Neural cell (in vitro differentiated cells): ENCODE results near the gene TNIP1. TPM values are rescaled to one million over a fixed set of nuclear protein-coding genes. Genes with fewer than 3 reads are reported as not detected.

Source experiments
- H2AFZ ChIP-seq: fragments of 200-600, 300-800 bp; sonication (generic), shearing (Covaris generic); 2 replicates; pipeline ENCODE4 v1.6.0; 2014; ENCODE audit warnings: low read depth, mild to moderate bottlenecking, antibody characterized with exemption, low read length, moderate library complexity
- H3F3A ChIP-seq: fragments of 200-600 bp; shearing (Covaris generic); 2 replicates; pipeline ENCODE4 v1.6.1; 2016; ENCODE audit warnings: mild to moderate bottlenecking, moderate library complexity, mixed read lengths, antibody characterized with exemption, low read length; ENCODE audit not compliant: insufficient read depth, poor library complexity, severe bottlenecking
- H3K27ac ChIP-seq: fragments of 200-600, 300-800 bp; sonication (generic), shearing (Covaris generic); 2 replicates; pipeline ENCODE4 v1.5.1; 2014; ENCODE audit warnings: mild to moderate bottlenecking, low read length, moderate library complexity
- H3K27me3 ChIP-seq: fragments of 300-800, 200-600 bp; sonication (generic), shearing (Covaris generic); 2 replicates; pipeline ENCODE4 v1.6.0; 2014; ENCODE audit warnings: mild to moderate bottlenecking, low read depth, low read length, moderate library complexity; ENCODE audit not compliant: insufficient read depth
- H3K36me3 ChIP-seq: fragments of 300-800, 200-600 bp; sonication (generic), shearing (Covaris generic); 2 replicates; pipeline ENCODE4 v1.5.1; 2014; ENCODE audit warnings: mild to moderate bottlenecking, antibody characterized with exemption, low read length, moderate library complexity; ENCODE audit not compliant: insufficient read depth
- H3K4me2 ChIP-seq: fragments of 300-800, 200-600 bp; sonication (generic), shearing (Covaris generic); 2 replicates; pipeline ENCODE4 v1.6.0; 2014; ENCODE audit warnings: mild to moderate bottlenecking, low read length
- H3K4me3 ChIP-seq: fragments of 300-800, 200-600 bp; sonication (generic), shearing (Covaris generic); 2 replicates; pipeline ENCODE4 v1.5.1; 2014; ENCODE audit warnings: mild to moderate bottlenecking, low read length, moderate library complexity
- H3K79me2 ChIP-seq: fragments of 200-600 bp; shearing (Covaris generic); replicated peaks from 2 replicates; pipeline ENCODE4 v1.6.0; 2014; ENCODE audit warnings: mild to moderate bottlenecking, low read length, moderate library complexity; ENCODE audit not compliant: insufficient read depth
- H3K9ac ChIP-seq: fragments of 300-800, 200-600 bp; sonication (generic), shearing (Covaris generic); 2 replicates; pipeline ENCODE4 v1.6.1; 2016; ENCODE audit warnings: mild to moderate bottlenecking, low read length, mixed read lengths
- H3K9me2 ChIP-seq: fragments of 200-600 bp; shearing (Covaris generic); 2 replicates; pipeline ENCODE4 v1.6.1; 2016; ENCODE audit warnings: mild to moderate bottlenecking, low read length, mixed read lengths; ENCODE audit not compliant: insufficient read depth
- H3K9me3 ChIP-seq: fragments of 200-600, 300-800 bp; sonication (generic), shearing (Covaris generic); 2 replicates; pipeline ENCODE4 v1.6.1; 2016; ENCODE audit warnings: mild to moderate bottlenecking, mixed run types, low read length, moderate library complexity, mixed read lengths
- H4K20me1 ChIP-seq: fragments of 200-600 bp; shearing (Covaris generic); 2 replicates; pipeline ENCODE4 v1.6.1; 2016; ENCODE audit warnings: mild to moderate bottlenecking, mixed run types; ENCODE audit not compliant: insufficient read depth
- CTCF ChIP-seq: fragments of 450-650 bp; IDR thresholded peaks from 2 replicates; pipeline ENCODE4 v1.5.1; 2014; ENCODE audit warnings: antibody characterized with exemption, mild to moderate bottlenecking, moderate library complexity; ENCODE audit not compliant: poor library complexity, severe bottlenecking
- EP300 ChIP-seq: fragments of 450-650 bp; conservative IDR thresholded peaks from 2 replicates; pipeline ENCODE4 v1.6.1; 2014; ENCODE audit warnings: antibody characterized with exemption, mild to moderate bottlenecking, moderate library complexity; ENCODE audit not compliant: poor library complexity, severe bottlenecking
- EZH2 ChIP-seq: fragments of 200-600, 300-800 bp; shearing (Covaris generic), sonication (generic); IDR thresholded peaks from 2 replicates; pipeline ENCODE4 v1.6.1; 2014; ENCODE audit warnings: antibody characterized with exemption, low read length, borderline replicate concordance, mild to moderate bottlenecking; ENCODE audit not compliant: insufficient read depth, poor library complexity, severe bottlenecking
- MXI1 ChIP-seq: fragments of 450-650 bp; conservative IDR thresholded peaks from 2 replicates; pipeline ENCODE4 v1.6.1; 2014; ENCODE audit warnings: antibody characterized with exemption, mild to moderate bottlenecking; ENCODE audit not compliant: poor library complexity, severe bottlenecking
- POLR2AphosphoS5 ChIP-seq: IDR thresholded peaks from 2 replicates; pipeline ENCODE4 v1.6.1; 2012
- RAD21 ChIP-seq: fragments of 450-650 bp; conservative IDR thresholded peaks from 2 replicates; pipeline ENCODE4 v1.6.1; 2014; ENCODE audit warnings: antibody characterized with exemption, mild to moderate bottlenecking, moderate library complexity
- REST ChIP-seq: IDR thresholded peaks from 2 replicates; pipeline ENCODE4 v1.6.1; 2012; ENCODE audit warnings: borderline replicate concordance
- SMC3 ChIP-seq: fragments of 450-650 bp; conservative IDR thresholded peaks from 2 replicates; pipeline ENCODE4 v1.6.1; 2014; ENCODE audit warnings: antibody characterized with exemption, mild to moderate bottlenecking, moderate library complexity; ENCODE audit not compliant: poor library complexity
- TAF1 ChIP-seq: IDR thresholded peaks from 2 replicates; pipeline ENCODE4 v1.6.1; 2012; ENCODE audit warnings: low read depth
- polyA plus RNA-seq: library from polyadenylated mRNA; depleted of rRNA; stranded (reverse); fragments of >200 nt; gene quantifications from 2 replicates; pipeline ENCODE4 v1.2.3, GENCODE V29; 2014

Gene TNIP1
- polyA plus RNA-seq, 1 donor from 2014 or later, result 3.3 TPM

GRCh38 chr5:151029179-151030055 lies 51.4 kb downstream of the TNIP1 start:
- H3K27ac ChIP-seq, result no peak overlapping the region
- H3K9ac ChIP-seq, result no peak overlapping the region
- no peaks in the 10 kb centered on the region for H3F3A ChIP-seq
- no peaks in the 10 kb centered on the region for H3K9me3 ChIP-seq
- TF ChIP-seq CTCF, result no peak
- H4K20me1 ChIP-seq, result no peaks in the 10 kb centered on the region
- H3K4me2 ChIP-seq, result no peak overlapping the region
- H3K36me3 ChIP-seq, result no peaks in the 10 kb centered on the region
- H3K27me3 ChIP-seq, result no peaks in the 10 kb centered on the region
- no peaks in the 10 kb centered on the region for H3K9me2 ChIP-seq
- H3K4me3 ChIP-seq, result no peak overlapping the region
- H3K79me2 ChIP-seq, result no peaks in the 10 kb centered on the region
- no peak overlapping the region for H2AFZ ChIP-seq

- H3K27me3 ChIP-seq, result no peaks in the 10 kb centered on the region
- H3K4me2 ChIP-seq, result no peak overlapping the region
- H2AFZ ChIP-seq, result no peak overlapping the region
- H4K20me1 ChIP-seq, result no peaks in the 10 kb centered on the region
- no peaks in the 10 kb centered on the region for H3K9me3 ChIP-seq
- TF ChIP-seq RAD21, result no peak
- TF ChIP-seq TAF1, result no peak
- TF ChIP-seq MXI1, result no peak
- H3K9ac ChIP-seq, result no peak overlapping the region
- no peaks in the 10 kb centered on the region for H3K9me2 ChIP-seq
- no peaks in the 10 kb centered on the region for H3K79me2 ChIP-seq
- no peaks in the 10 kb centered on the region for H3K36me3 ChIP-seq
- no peak overlapping the region for H3K27ac ChIP-seq
- no peak overlapping the region for H3K4me3 ChIP-seq
- H3F3A ChIP-seq, result no peaks in the 10 kb centered on the region
These were observed 52.1 kb downstream of the TNIP1 start for GRCh38 chr5:151028717-151029116.

- Histone ChIP-seq H3K36me3 (no peaks in the 10 kb centered on the region), H3K9ac (no peak overlapping the region), H3K9me2 (no peaks in the 10 kb centered on the region), H4K20me1 (no peaks in the 10 kb centered on the region), H3K9me3 (no peaks in the 10 kb centered on the region), H3K27me3 (no peaks in the 10 kb centered on the region), H2AFZ (no peak overlapping the region), H3F3A (no peaks in the 10 kb centered on the region), H3K4me2 (no peak overlapping the region), H3K79me2 (no peaks in the 10 kb centered on the region), H3K4me3 (no peak overlapping the region), H3K27ac (no peak overlapping the region)
- TF ChIP-seq RAD21, result no peak
- no peak for TF ChIP-seq POLR2AphosphoS5
- TF ChIP-seq REST, result no peak
- no peak for TF ChIP-seq SMC3
- TF ChIP-seq EP300, result no peak
- TF ChIP-seq MXI1, result no peak
- TF ChIP-seq CTCF, result no peak
- TF ChIP-seq TAF1, result no peak
- no peak for TF ChIP-seq EZH2
These were observed 52.8 kb downstream of the TNIP1 start for GRCh38 chr5:151027961-151028479.
